Measurements from ENCODE around the gene SLC35B2. TPM values are rescaled to one million over a fixed set of nuclear protein-coding genes. Genes with fewer than 3 reads are reported as not detected.

Gene SLC35B2
- total RNA-seq, 1 donor from 2014 or later: 33.9 TPM

- TF ChIP-seq CTCF (IDR thresholded peaks at IDR 0.05) (no peak), EZH2phosphoT487 (IDR thresholded peaks at IDR 0.05) (no peak), EZH2 (IDR thresholded peaks at IDR 0.05) (no peak)
- H3K27me3 Mint-ChIP-seq (ENCODE audit: insufficient read depth, low read depth): peaks cover 11% of the 10 kb centered on the region
- H3K4me3 Mint-ChIP-seq: peak overlapping the region; percentile 89
- Histone ChIP-seq H3K4me2 (peak overlapping the region; percentile 58), H3K9me3 (ENCODE audit: low read depth) (no peaks in the 10 kb centered on the region), H3K27ac (no peak overlapping the region), H3K4me1 (peaks cover 30% of the 10 kb centered on the region), H3K79me2 (ENCODE audit: low read depth) (no peaks in the 10 kb centered on the region), H3F3A (ENCODE audit: low read depth) (peaks cover 28% of the 10 kb centered on the region), H2AFZ (replicated peaks) (no peak overlapping the region), H3K9ac (no peak overlapping the region), H3K27me3 (peaks cover 37% of the 10 kb centered on the region), H3K36me3 (no peaks in the 10 kb centered on the region), H4K20me1 (ENCODE audit: low read depth) (no peaks in the 10 kb centered on the region), H3K4me3 (no peak overlapping the region)
- no peaks in the 10 kb centered on the region for H3K9me3 Mint-ChIP-seq
- DNase-seq (ENCODE audit: low spot score): no peak
- H3K36me3 Mint-ChIP-seq: peaks cover 5% of the 10 kb centered on the region
- H3K4me1 Mint-ChIP-seq: peaks cover 46% of the 10 kb centered on the region
- H3K27ac Mint-ChIP-seq: peak overlapping the region; percentile 40
Measured at GRCh38 chr6:44271406-44271723, 14.0 kb upstream of the SLC35B2 start.

GRCh38 chr6:44270526-44271405 is 13.4 kb upstream of the SLC35B2 start:
- Mint-ChIP-seq H3K9me3 (no peaks in the 10 kb centered on the region), H3K27me3 (ENCODE audit: insufficient read depth, low read depth) (peaks cover 11% of the 10 kb centered on the region), H3K36me3 (peaks cover 5% of the 10 kb centered on the region), H3K4me1 (peaks cover 51% of the 10 kb centered on the region), H3K4me3 (peak overlapping the region; percentile 89), H3K27ac (no peak overlapping the region)
- H4K20me1 ChIP-seq (ENCODE audit: low read depth): no peaks in the 10 kb centered on the region
- H3K4me1 ChIP-seq: peaks cover 30% of the 10 kb centered on the region
- DNase-seq (ENCODE audit: low spot score): peak; percentile 90
- H2AFZ ChIP-seq (replicated peaks): no peak overlapping the region
- no peaks in the 10 kb centered on the region for H3K36me3 ChIP-seq
- H3K27ac ChIP-seq: no peak overlapping the region
- peak overlapping the region; percentile 91 for H3K4me2 ChIP-seq
- H3K4me3 ChIP-seq: peak overlapping the region; percentile 64
- no peak for TF ChIP-seq EZH2phosphoT487 (IDR thresholded peaks at IDR 0.05)
- TF ChIP-seq CTCF (IDR thresholded peaks at IDR 0.05): peak; percentile 12
- no peak for TF ChIP-seq EZH2 (IDR thresholded peaks at IDR 0.05)
- H3K9ac ChIP-seq: no peak overlapping the region
- peaks cover 28% of the 10 kb centered on the region for H3F3A ChIP-seq (ENCODE audit: low read depth)
- peaks cover 31% of the 10 kb centered on the region for H3K27me3 ChIP-seq
- H3K79me2 ChIP-seq (ENCODE audit: low read depth): no peaks in the 10 kb centered on the region
- no peaks in the 10 kb centered on the region for H3K9me3 ChIP-seq (ENCODE audit: low read depth)

- no peak within 1 kb of the TSS for H2AFZ ChIP-seq (replicated peaks)
- H3K36me3 ChIP-seq: no peaks in the 10 kb centered on the region
- H3K27me3 ChIP-seq: peaks cover 24% of the 10 kb centered on the region
- Mint-ChIP-seq H3K27ac (peak within 1 kb of the TSS; percentile 25), H3K36me3 (peaks cover 5% of the 10 kb centered on the region), H3K27me3 (ENCODE audit: insufficient read depth, low read depth) (peaks cover 11% of the 10 kb centered on the region), H3K4me1 (peaks cover 53% of the 10 kb centered on the region), H3K9me3 (no peaks in the 10 kb centered on the region), H3K4me3 (peak within 1 kb of the TSS; percentile 89)
- peak; percentile 53 for DNase-seq (ENCODE audit: low spot score)
- H4K20me1 ChIP-seq (ENCODE audit: low read depth): no peaks in the 10 kb centered on the region
- no peak within 1 kb of the TSS for H3K27ac ChIP-seq
- TF ChIP-seq EZH2phosphoT487 (IDR thresholded peaks at IDR 0.05): no peak
- no peak for TF ChIP-seq EZH2 (IDR thresholded peaks at IDR 0.05)
- no peak for TF ChIP-seq CTCF (IDR thresholded peaks at IDR 0.05)
- no peaks in the 10 kb centered on the region for H3K9me3 ChIP-seq (ENCODE audit: low read depth)
- peaks cover 28% of the 10 kb centered on the region for H3F3A ChIP-seq (ENCODE audit: low read depth)
- no peak within 1 kb of the TSS for H3K9ac ChIP-seq
- peak within 1 kb of the TSS; percentile 91 for H3K4me2 ChIP-seq
- peak within 1 kb of the TSS; percentile 64 for H3K4me3 ChIP-seq
- H3K79me2 ChIP-seq (ENCODE audit: low read depth): no peaks in the 10 kb centered on the region
- peaks cover 30% of the 10 kb centered on the region for H3K4me1 ChIP-seq
Measured at GRCh38 chr6:44269921-44270525, 12.7 kb upstream of the SLC35B2 start, which contains the start of gene TMEM151B. TMEM151B (plus strand) TSS chr6:44270450; CDS start chr6:44270743, 293 bp downstream.

All from neural progenitor cell (in vitro differentiated cells).